ENCODE results near the gene OR10C1.

- TF ChIP-seq POLR2AphosphoS5 (IDR thresholded peaks at IDR 0.05; ENCODE audit: low read depth, low read length), result no peak
- TF ChIP-seq REST (IDR thresholded peaks at IDR 0.05; ENCODE audit: insufficient read depth in 1 of 2, low read depth in 2 of 2, low read length in 2 of 2), result no peak
- no peak for TF ChIP-seq SIN3A (IDR thresholded peaks at IDR 0.05; ENCODE audit: borderline replicate concordance, insufficient read depth, low read length)
- TF ChIP-seq TAF1 (IDR thresholded peaks at IDR 0.05; ENCODE audit: borderline replicate concordance, insufficient read depth, low read length), result no peak
Observed at GRCh38 chr6:29483186-29483585, 44.1 kb downstream of the OR10C1 start.

Measured in PFSK-1 (cell line).